Sciatic nerve (tissue), 2 donors: ENCODE data around the gene DUSP18. TPM values are rescaled to one million over a fixed set of nuclear protein-coding genes. Genes with fewer than 3 reads are reported as not detected.
"Not testable (repeated sequence)": the region's sequence is repeated elsewhere in the genome, so short reads cannot be mapped to it uniquely, and the experiment has no call there.

Experiments
- ATAC-seq: fragments of 200-7000 bp; cut with Tn5 transposase; one replicate; pipeline ENCODE4 v1.9.1; 2020; ENCODE audit warnings: mild to moderate bottlenecking, moderate library complexity
- DNase-seq: peaks from one replicate; pipeline ENCODE4 v3.0.0-alpha.2; 2020; ENCODE audit warnings: low spot score
- intact Hi-C: fragments of 100-400 bp; cut with DNase I; formaldehyde crosslinking; loops from one replicate; pipeline ENCODE4 v1.14.2; 2022
- total RNA-seq: library from RNA; stranded (reverse); fragmentation: NEBNext Ultra II Directional; extraction: Animal tissue kit (Norgen Biotek cat#: 25700); gene quantifications from one replicate; pipeline ENCODE4 v1.2.1, GENCODE V29; 2021
- donor health status: DM: no; HTN: no; CAD: no.
- donor health status: DM: no; HTN: no; CAD: no.

Gene DUSP18
- total RNA-seq, 1 donor from 2014 or later, result 12.3 TPM

DNA sequence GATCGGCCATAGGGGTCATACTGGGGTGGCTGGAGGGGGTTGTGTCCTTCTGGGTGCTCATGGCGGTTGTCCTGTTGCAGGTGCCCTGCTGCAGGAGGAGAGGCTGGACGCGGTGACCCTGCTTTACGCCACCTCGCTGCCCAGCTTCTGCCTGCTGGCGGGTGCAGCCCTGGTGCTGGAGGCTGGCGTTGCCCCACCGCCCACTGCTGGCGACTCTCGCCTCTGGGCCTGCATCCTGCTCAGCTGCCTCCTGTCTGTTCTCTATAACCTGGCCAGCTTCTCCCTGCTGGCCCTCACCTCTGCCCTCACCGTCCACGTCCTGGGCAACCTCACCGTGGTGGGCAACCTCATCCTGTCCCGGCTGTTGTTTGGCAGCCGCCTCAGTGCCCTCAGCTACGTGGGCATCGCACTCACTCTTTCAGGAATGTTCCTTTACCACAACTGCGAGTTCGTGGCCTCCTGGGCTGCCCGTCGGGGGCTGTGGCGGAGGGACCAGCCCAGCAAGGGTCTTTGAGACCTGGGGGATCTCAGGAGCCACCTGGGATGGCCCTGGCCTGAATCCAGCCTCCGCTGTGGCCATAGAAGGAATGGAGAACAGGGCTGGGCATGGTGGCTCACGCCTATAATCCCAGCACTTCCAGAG, 21.0 kb downstream of the DUSP18 start:
- DNase-seq, result no peak
- no peak for ATAC-seq
- intact Hi-C loops, result no loop called here

DNA sequence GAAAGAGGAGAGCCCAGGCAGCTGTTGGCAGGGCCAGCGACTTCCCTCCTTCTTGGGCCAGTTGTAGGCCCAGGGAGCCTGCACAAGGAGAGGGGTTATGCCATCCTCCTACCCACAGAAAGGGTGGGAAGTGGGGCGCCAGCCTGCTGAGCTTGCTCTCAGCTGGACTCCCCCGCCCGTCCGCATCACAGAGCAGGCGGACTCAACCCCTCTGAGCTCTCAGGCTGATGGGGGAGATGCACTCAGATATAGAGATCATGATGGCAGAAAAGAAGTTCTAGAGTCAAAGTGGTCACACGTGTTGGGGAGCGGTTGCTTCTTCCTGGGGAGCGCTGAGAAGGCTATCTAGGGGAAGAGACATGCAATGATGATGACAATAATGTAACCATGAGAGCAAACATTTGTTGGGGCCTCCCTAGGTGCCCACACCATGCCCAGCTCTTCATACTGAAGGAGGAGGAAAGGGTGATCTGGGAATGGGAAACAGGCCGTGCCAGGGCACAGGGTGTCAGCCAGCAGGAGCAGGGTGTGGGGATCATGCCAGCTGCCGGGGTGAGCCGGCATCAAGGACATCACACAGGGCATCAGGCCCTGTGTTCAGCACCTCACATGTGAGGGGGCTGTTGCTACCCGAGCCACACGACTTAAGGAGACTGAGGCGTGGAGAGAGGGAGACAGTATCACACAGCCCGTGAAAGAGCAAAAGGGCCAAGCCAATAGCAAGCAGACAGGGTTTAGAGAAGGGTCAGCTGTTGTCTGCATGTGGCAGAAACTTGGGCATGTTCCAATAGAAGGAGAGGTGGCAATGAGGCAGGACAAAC, 24.4 kb downstream of the DUSP18 start:
- no peak for ATAC-seq
- no peak for DNase-seq
- intact Hi-C loops, result no loop called here

DNA sequence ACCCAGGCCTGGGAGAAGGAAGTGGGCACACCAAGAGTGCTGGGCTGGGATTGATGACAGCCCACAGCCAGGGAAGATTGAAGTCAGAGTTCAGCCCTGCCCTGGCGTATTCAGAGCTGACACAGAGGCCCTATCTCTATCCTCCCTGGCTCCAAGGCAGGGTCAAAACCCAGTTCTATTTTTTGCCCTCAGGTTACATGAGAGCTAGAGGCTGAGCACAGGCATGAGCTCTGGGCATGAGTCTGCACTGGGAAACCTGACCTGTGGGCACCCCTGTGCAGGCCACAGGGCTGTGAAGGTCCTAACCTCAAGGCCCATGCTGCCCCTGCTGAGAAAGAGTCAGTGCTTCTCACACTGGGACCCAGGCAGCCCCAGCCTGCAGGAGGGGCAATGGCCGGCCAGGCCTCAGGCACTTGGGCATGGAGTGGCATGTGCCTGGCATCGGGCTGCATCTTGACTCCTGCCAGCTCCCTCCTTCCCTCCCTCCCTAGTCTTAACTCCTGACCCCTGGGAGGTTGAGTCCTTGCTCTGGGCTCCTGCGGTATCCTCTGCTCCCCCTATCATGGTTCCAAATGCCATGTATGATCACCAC, 26.7 kb downstream of the DUSP18 start:
- DNase-seq (no peak), ATAC-seq (no peak)
- intact Hi-C loops, result no loop called here

DNA sequence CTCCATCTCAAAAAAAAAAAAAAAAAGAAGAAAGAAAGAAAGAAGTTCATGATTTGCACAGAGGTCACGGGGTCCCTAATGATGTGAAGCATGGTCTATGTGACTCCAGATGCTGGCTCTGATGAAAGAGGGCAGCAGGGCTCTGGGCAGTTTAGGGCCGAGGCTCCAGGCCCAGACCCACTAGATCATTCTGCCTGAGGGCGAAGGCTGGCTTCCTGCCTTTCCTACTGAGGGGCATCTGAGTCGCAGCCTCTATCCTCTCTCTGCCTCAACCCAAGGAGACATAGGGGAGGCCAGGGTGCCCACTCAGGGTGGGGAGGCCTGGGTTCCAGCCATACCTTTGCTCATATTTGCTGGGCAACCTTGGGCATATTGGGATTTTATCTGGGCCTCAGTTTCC, 27.3 kb downstream of the DUSP18 start:
- intact Hi-C loops, result no loop called here
- ATAC-seq (no peak), DNase-seq (no peak)

DNA sequence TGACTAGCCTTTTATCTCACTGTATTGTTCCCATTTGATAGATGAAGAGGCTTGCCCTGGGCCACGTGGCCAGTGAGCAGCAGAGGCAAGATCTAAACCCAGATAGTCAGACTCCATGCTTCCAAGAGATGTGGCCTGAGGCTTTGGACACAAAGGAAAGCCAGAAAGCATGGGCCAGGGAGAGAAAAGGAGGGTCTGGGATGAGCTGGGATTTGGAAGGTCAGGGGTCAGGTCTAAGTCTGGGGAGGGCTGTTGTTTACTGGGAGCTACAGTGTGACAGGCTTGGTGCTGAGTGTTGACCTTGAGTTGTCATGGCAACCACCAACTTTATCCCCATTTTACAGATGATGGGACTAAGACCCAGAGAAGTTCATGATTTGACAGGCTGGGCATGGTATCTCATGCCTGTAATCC, 30.0 kb downstream of the DUSP18 start:
- DNase-seq (no peak), ATAC-seq (no peak)
- intact Hi-C loops, result no loop called here

DNA sequence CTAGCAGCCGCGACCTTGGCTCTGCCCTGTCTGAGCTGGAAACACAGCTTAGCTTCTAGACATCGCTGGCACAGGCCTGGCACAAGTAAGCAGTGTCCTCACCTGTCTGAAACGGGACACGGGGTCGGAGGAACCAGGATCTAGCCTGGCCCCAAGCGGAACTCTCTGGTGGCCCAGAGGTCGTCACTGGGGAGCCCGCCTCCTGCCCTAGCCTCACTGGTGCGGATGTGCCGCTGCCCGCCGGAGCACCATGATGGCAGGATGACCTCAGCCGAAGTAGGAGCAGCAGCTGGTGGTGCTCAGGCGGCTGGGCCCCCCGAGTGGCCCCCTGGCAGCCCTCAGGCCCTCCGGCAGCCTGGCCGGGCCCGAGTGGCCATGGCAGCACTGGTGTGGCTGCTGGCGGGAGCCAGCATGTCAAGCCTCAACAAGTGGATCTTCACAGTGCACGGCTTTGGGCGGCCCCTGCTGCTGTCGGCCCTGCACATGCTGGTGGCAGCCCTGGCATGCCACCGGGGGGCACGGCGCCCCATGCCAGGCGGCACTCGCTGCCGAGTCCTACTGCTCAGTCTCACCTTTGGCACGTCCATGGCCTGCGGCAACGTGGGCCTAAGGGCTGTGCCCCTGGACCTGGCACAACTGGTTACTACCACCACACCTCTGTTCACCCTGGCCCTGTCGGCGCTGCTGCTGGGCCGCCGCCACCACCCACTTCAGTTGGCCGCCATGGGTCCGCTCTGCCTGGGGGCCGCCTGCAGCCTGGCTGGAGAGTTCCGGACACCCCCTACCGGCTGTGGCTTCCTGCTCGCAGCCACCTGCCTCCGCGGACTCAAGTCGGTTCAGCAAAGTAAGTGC, 31.2 kb downstream of the DUSP18 start:
- intact Hi-C loops, result no loop called here
- DNase-seq (no peak), ATAC-seq (no peak)

DNA sequence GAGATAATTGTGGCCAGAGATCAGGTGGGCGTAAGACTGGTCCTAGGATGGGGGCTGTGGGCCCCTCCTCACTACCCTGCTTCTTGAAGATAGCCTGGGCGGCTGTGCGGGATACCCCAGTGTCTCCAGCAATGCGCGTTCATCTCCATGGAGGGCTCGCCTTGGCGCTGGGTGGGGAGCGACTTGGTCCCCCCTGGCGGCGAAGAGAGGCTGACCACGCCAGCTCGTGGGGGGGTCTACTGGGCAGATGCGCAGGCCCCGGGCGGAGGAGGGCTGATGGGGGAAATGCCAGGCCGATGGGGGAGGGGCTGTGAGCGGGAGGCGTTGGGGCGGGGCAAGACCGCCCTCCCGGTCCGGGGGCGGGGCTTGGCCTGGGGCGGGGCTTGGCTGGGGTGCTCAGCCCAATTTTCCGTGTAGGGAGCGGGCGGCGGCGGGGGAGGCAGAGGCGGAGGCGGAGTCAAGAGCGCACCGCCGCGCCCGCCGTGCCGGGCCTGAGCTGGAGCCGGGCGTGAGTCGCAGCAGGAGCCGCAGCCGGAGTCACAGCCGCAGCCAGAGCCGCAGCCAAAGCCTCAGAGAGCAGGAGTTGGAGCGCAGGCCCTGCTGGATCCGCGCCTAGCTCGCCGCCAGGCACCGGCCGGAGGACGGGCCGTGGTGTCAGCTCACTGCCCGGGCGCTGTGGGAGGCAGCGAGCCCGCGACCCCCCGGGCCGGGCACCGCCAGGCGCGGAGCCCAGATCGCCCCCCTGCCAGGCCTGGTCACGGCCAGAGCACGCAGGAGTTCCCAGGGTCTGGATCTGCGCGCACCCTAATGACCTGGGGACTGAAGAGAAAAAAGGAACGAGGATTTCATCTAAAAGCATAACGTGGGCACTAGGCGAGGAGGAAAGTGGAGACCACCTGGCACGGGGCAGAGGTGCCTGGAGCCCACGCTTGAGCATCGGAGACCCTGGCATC, 32.1 kb downstream of the DUSP18 start, which contains the start of gene SLC35E4:
TSS of gene SLC35E4 (plus strand) at position 509 of the 953 bp plus-strand sequence. CDS start 670 bp downstream, outside the sequence.
- intact Hi-C loops, result no loop called here
- DNase-seq (peak; percentile 98), ATAC-seq (peak; percentile 97)

DNA sequence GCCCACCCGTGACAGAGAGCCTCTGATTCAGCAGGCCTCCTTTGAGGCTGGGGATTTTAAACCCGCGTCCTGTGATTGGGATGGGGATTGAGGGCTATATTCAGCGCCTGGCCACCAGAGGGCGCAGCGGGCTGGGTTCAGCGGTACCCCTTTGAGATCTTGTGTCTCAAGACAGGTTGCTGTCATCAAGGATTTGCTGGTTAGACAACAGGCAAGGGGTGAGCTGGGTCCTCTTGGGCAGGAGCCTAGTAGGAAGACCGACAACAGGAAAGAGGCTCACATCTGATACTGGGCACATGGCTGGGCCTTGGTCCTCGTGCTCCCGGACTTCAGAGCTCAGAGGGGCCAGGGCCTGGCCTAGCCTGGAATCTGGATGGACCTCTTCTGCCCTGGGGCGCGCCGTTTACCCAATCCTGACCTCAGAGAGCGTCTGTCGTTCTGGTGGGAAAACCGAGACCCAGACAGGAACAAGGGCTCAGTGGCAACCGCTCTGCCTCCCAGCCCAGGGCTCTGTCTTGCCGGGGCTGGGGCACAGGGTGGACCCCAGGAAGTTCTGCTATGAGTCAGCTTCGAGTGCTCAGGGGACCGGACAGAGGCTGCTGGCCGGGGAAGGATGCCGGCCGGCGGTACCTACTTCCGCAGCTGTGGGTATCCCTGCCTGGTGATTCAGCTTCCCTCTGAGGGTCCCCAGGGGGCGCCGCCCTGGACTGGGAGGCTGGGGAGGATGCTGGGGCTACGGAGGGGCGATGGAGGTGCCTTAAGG, 33.0 kb downstream of the DUSP18 start:
- intact Hi-C loops, result loop anchor here (5.0 kb wide), 1 partner anchor 123 kb away; no protein-coding TSS in a partner anchor
- peak; percentile 95 for DNase-seq
- ATAC-seq, result peak; percentile 90

DNA sequence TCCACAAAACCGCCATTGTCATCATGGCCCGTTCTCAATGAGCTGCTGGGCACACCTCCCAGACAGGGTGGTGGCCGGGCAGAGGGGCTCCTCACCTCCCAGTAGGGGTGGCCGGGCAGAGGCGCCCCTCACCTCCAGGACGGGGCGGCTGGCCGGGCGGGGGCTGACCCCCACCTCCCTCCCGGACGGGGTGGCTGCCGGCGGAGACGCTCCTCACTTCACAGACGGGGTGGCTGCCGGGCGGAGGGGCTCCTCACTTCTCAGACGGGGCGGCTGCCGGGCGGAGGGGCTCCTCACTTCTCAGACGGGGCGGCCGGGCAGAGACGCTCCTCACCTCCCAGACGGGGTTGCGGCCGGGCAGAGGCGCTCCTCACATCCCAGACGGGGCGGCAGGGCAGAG, 36.2 kb downstream of the DUSP18 start:
- not testable (repeated sequence) for ATAC-seq, DNase-seq
- intact Hi-C loops, result loop anchor here (5.0 kb wide), 1 partner anchor 126 kb away; no protein-coding TSS in a partner anchor

DNA sequence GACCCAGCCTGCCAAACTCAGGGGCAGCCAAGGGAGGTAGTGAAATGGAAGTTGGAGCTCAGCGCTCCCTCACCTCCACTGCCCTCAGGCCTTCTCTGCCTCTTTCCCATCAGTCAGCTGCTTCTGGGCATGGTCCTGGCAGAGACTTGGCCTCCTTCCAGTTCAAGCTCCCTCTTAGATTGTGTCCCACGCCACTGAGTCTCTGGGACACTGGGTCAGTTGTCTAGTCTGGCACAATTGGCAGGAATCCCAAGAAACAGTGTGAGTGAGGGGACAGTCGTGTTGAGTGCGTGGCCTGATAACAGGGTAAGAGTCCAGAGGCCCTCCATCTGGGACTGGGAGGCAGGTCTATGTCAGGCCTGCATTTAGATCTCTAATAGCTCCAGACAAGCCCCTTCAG, 39.2 kb downstream of the DUSP18 start:
- DNase-seq (no peak), ATAC-seq (no peak)
- intact Hi-C loops, result no loop called here

DNA sequence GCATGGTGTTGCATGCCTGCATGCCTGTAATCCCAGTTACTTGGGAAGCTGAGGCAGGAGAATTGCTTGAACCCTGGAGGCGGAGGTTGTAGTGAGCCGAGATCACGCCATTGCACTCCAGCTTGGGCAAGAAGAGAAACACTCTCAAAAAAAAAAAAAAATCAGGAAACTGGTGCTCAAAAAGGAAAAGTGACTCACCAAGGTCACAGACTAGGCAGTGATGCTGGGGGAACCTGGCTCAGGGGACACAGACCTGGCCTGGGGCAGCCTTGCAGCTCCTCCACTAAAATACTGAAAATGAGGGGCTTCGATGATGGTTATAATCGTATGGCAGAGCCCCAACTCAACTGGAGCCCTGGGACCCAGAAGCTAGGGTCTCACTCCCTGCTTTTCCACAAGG, 40.2 kb downstream of the DUSP18 start:
- intact Hi-C loops, result no loop called here
- ATAC-seq, result no peak
- DNase-seq, result no peak

DNA sequence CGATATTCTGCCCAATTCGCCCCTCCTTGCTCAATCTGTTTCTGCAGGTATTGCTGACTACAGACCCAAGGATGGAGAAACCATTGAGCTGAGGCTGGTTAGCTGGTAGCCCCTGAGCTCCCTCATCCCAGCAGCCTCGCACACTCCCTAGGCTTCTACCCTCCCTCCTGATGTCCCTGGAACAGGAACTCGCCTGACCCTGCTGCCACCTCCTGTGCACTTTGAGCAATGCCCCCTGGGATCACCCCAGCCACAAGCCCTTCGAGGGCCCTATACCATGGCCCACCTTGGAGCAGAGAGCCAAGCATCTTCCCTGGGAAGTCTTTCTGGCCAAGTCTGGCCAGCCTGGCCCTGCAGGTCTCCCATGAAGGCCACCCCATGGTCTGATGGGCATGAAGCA, 41.3 kb downstream of the DUSP18 start:
- intact Hi-C loops, result no loop called here
- no peak for DNase-seq
- ATAC-seq, result no peak

DNA sequence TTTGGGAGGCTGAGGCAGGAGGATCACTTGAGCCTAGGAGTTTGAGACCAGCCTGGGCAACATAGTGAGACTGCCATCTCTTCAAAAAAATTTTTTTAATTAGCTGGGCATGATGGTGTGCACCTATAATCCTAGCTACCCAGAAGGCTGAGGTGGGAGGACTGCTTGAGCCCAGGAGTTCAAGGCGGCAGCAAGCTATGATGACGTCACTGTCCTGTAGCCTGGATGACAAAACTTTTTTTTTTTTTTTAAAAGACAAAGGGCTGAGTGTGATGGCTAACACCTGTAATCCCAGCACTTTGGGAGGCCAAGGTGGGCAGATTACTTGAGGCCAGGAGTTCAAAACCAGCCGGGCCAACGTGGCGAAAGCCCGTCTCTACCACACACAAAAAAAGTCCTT, 47.8 kb downstream of the DUSP18 start:
- intact Hi-C loops, ATAC-seq, DNase-seq: not testable (repeated sequence)

DNA sequence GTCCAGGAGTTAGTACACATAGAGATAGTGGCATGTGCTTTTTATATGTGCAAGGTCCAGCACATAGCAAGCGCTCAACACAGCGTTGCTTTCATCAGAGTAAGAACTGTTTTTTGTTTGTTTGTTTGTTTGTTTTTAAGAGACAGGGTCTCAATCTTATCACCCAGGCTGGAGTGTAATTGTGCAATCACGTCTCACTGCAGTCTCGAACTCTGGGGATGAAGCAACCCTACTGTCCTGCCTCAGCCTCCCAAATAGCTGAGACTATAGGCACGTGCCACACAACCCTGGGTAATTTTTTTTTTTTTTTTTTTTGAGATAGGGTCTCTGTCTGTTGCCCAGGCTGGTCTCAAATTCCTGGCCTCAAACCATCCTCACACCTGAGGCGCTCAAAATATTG, 49.9 kb downstream of the DUSP18 start:
- intact Hi-C loops, result no loop called here
- ATAC-seq, result no peak

DNA sequence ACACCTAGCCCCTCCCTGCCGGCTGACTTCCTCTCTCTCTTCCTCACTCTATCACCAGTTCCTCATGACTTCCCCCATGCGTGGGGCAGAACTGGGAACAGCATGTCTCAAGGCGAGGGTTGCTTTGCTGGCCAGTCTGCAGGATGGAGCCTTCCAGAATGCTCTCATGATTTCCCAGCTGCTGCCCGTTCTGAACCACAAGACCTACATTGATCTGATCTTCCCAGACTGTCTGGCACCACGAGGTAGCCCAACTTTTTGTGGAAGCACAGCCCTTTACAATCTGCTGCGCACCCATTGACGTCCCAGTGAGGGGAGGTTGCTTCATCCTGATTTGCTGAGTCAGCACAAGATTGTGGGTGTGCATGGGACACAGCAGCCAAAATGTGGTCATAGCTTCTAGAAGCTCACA, 52.1 kb downstream of the DUSP18 start:
- intact Hi-C loops, result no loop called here
- ATAC-seq (peak; percentile 26), DNase-seq (no peak)

More for the DNA sequence above, 49.9 kb downstream of the DUSP18 start:
- DNase-seq, result no peak

DNA sequence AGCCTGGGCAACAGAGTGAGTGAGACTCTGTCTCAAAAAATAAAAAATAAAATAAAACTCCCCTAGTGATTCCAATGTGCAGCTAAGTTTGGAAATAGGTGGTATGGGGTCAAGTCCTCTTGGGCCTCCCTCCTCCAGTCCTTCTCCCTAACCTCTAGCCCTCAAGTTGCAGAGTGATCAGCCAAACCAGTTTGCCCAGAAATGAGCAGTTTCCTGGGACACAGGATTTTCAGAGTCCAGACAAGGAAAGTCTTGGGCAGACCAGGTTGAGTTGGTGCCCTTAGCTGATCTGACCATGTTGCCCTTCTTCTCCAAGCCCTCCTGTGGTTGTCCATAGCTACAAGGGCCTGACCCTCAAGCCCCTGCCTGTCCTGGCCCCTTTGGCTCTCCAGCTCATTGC, 52.8 kb downstream of the DUSP18 start:
- ATAC-seq (no peak), DNase-seq (no peak)
- intact Hi-C loops, result no loop called here

DNA sequence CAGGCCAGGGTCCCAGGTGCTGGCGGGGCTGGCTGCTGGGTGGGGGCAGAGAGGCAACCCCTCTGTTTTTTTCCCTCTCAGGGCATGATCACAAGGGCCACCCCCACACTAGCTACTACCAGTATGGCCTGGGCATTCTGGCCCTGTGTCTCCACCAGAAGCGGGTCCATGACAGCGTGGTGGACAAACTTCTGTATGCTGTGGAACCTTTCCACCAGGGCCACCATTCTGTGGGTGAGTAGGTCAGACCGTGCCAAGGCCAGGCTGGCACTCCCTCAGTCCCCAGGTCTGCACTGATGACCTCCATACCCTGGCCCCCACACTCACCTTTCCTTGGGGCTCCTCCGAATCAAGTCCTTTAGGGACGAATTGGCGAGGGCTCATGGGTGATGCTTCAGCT, 53.4 kb downstream of the DUSP18 start:
- ATAC-seq, result no peak
- intact Hi-C loops, result no loop called here
- DNase-seq, result no peak
